ENCODE results near the gene MTHFD1L.
"Not testable (repeated sequence)": the region's sequence is repeated elsewhere in the genome, so short reads cannot be mapped to it uniquely, and the experiment has no call there.

Gene MTHFD1L

GRCh38 chr6:151095538-151096254 lies 230.2 kb downstream of the MTHFD1L start:
- DNase-seq (ENCODE audit: low spot score), result no peak

GRCh38 chr6:151096255-151096612 lies 230.7 kb downstream of the MTHFD1L start:
- no peak for DNase-seq (ENCODE audit: low spot score)

- DNase-seq (ENCODE audit: low spot score), result no peak
Measured at GRCh38 chr6:151096691-151097606, 231.4 kb downstream of the MTHFD1L start.

- no peak for DNase-seq (ENCODE audit: low spot score)
Measured at GRCh38 chr6:151098166-151098565, 232.7 kb downstream of the MTHFD1L start.

- no peak for DNase-seq (ENCODE audit: low spot score)
Measured at GRCh38 chr6:151100326-151100725, 234.8 kb downstream of the MTHFD1L start.

GRCh38 chr6:151101161-151101815 lies 235.8 kb downstream of the MTHFD1L start:
- no peak for DNase-seq (ENCODE audit: low spot score)

GRCh38 chr6:151101816-151102694 lies 236.6 kb downstream of the MTHFD1L start:
- DNase-seq (ENCODE audit: low spot score), result no peak

- no peak for DNase-seq (ENCODE audit: low spot score)
Measured at GRCh38 chr6:151103266-151103665, 237.8 kb downstream of the MTHFD1L start.

- no peak for DNase-seq (ENCODE audit: low spot score)
Measured at GRCh38 chr6:151107897-151108427, 242.5 kb downstream of the MTHFD1L start.

GRCh38 chr6:151108548-151108947 lies 243.0 kb downstream of the MTHFD1L start:
- DNase-seq (ENCODE audit: low spot score), result no peak

- no peak for DNase-seq (ENCODE audit: low spot score)
Measured at GRCh38 chr6:151109361-151109760, 243.9 kb downstream of the MTHFD1L start.

GRCh38 chr6:151109869-151110575 lies 244.5 kb downstream of the MTHFD1L start:
- DNase-seq (ENCODE audit: low spot score), result no peak

- no peak for DNase-seq (ENCODE audit: low spot score)
Measured at GRCh38 chr6:151110576-151110905, 245.0 kb downstream of the MTHFD1L start.

GRCh38 chr6:151111670-151112069 lies 246.2 kb downstream of the MTHFD1L start:
- no peak for DNase-seq (ENCODE audit: low spot score)

- DNase-seq (ENCODE audit: low spot score), result no peak
Measured at GRCh38 chr6:151112130-151112529, 246.6 kb downstream of the MTHFD1L start.

- not testable (repeated sequence) for DNase-seq (ENCODE audit: low spot score)
Measured at GRCh38 chr6:151112884-151113283, 247.4 kb downstream of the MTHFD1L start.

GRCh38 chr6:151113641-151114040 lies 248.1 kb downstream of the MTHFD1L start:
- no peak for DNase-seq (ENCODE audit: low spot score)

- DNase-seq (ENCODE audit: low spot score), result no peak
Measured at GRCh38 chr6:151118461-151119123, 253.1 kb downstream of the MTHFD1L start.

- DNase-seq (ENCODE audit: low spot score), result no peak
Measured at GRCh38 chr6:151119823-151120524, 254.5 kb downstream of the MTHFD1L start.

GRCh38 chr6:151121900-151122299 lies 256.4 kb downstream of the MTHFD1L start:
- no peak for DNase-seq (ENCODE audit: low spot score)
